ENCODE measurements around the gene ZNF580.

Gene ZNF580

GRCh38 chr19:55676889-55677505 lies 36.2 kb downstream of the ZNF580 start:
- no peak for DNase-seq (ENCODE audit: low read depth in 3 of 3)

- DNase-seq (ENCODE audit: low read depth in 3 of 3): no peak
Observed at GRCh38 chr19:55677572-55678028, 36.8 kb downstream of the ZNF580 start.

- no peak for DNase-seq (ENCODE audit: low read depth in 3 of 3)
Observed at GRCh38 chr19:55678121-55678671, 37.4 kb downstream of the ZNF580 start.

- DNase-seq (ENCODE audit: low read depth in 3 of 3): no peak
Observed at GRCh38 chr19:55679343-55680257, 38.8 kb downstream of the ZNF580 start.

GRCh38 chr19:55680339-55681130 lies 39.7 kb downstream of the ZNF580 start:
- DNase-seq (ENCODE audit: low read depth in 3 of 3): no peak

- no peak for DNase-seq (ENCODE audit: low read depth in 3 of 3)
Observed at GRCh38 chr19:55681131-55682092, 40.6 kb downstream of the ZNF580 start.

- no peak for DNase-seq (ENCODE audit: low read depth in 3 of 3)
Observed at GRCh38 chr19:55683449-55684261, 42.9 kb downstream of the ZNF580 start.

- DNase-seq (ENCODE audit: low read depth in 3 of 3): no peak
Observed at GRCh38 chr19:55684946-55685681, 44.3 kb downstream of the ZNF580 start.

- DNase-seq (ENCODE audit: low read depth in 3 of 3): no peak
Observed at GRCh38 chr19:55685776-55686175, 45.0 kb downstream of the ZNF580 start.

- DNase-seq (ENCODE audit: low read depth in 3 of 3): no peak
Observed at GRCh38 chr19:55686311-55687050, 45.7 kb downstream of the ZNF580 start.

- no peak for DNase-seq (ENCODE audit: low read depth in 3 of 3)
Observed at GRCh38 chr19:55687281-55688201, 46.7 kb downstream of the ZNF580 start.

GRCh38 chr19:55688422-55689218 lies 47.8 kb downstream of the ZNF580 start:
- no peak for DNase-seq (ENCODE audit: low read depth in 3 of 3)

- no peak for DNase-seq (ENCODE audit: low read depth in 3 of 3)
Observed at GRCh38 chr19:55689411-55690108, 48.8 kb downstream of the ZNF580 start.

- no peak for DNase-seq (ENCODE audit: low read depth in 3 of 3)
Observed at GRCh38 chr19:55690109-55690768, 49.4 kb downstream of the ZNF580 start.

Measured in stimulated activated CD4-positive, alpha-beta T cell treated with anti-CD3 and anti-CD28 coated beads, TNF-alpha, amount 100 ng/mL, for 48 hours (primary cell).